ENCODE data around the gene MIXL1. TPM values are rescaled to one million over a fixed set of nuclear protein-coding genes. Genes with fewer than 3 reads are reported as not detected.
A peak's percentile ranks its signal among the peaks of the same experiment; 100 is the strongest.

The MIXL1 gene
- total and polyA plus RNA-seq, 7 experiments from 2014 or later, result not detected

- Histone ChIP-seq H3K27me3 (ENCODE audit: control insufficient read depth in 2 of 2, insufficient read depth in 2 of 2, low read length in 2 of 2) (no peaks in the 10 kb centered on the region), H3K9me3 (ENCODE audit: control insufficient read depth in 2 of 3, low read length in 3 of 3) (no peaks in the 10 kb centered on the region), H3K4me1 (ENCODE audit: control insufficient read depth in 2 of 2, insufficient read depth in 2 of 2, low read length in 2 of 2) (peaks cover 23 to 25% of the 10 kb centered on the region in 2 donors), H3K36me3 (ENCODE audit: control insufficient read depth in 2 of 3, insufficient read depth in 3 of 3, low read length in 3 of 3) (no peaks in the 10 kb centered on the region), H3K27ac (ENCODE audit: low read depth, low read length) (peak overlapping the region; percentile 84), H3K4me3 (ENCODE audit: low read length) (peak overlapping the region; percentile 97)
- H3K27ac Mint-ChIP-seq, result peak overlapping the region; percentile 81 to 96 (median 91)
- POLR2A ChIA-PET, result interaction anchor here (0.5 to 1.6 kb wide), 6 partner anchors 10 to 409 kb away, joined by 3 to 5 read pairs (median 4); partner anchors contain the start of gene SDE2
- H3K4me3 Mint-ChIP-seq, result peak overlapping the region; percentile 83 to 96 (median 92)
- peaks cover 0 to 7% (median 6%) of the 10 kb centered on the region in 5 donors for H3K36me3 Mint-ChIP-seq
- DNase-seq (no peak), ATAC-seq (no peak)
- intact Hi-C loops (cut with micrococcal nuclease), result loop anchor here (2.0 to 10.0 kb wide), 8 partner anchors 62 to 760 kb away; partner anchors contain the start of genes LBR (in 1 of the 2), LIN9 (in 1 of the 2), PARP1 (in 1 of the 2) and PYCR2 (in 1 of the 2)
- H3K27me3 Mint-ChIP-seq, result no peaks in the 10 kb centered on the region
- no peaks in the 10 kb centered on the region for H3K9me3 Mint-ChIP-seq
- H3K4me1 Mint-ChIP-seq, result peaks cover 24 to 38% (median 30%) of the 10 kb centered on the region in 7 donors
- CTCF ChIA-PET, result interaction anchor here (0.7 kb wide), 1 partner anchor 10 kb away, joined by 3 read pairs; no protein-coding TSS in a partner anchor
Measured at GRCh38 chr1:226187019-226187322, 36.5 kb upstream of the MIXL1 start.

- peak overlapping the region; percentile 84 for H3K27ac ChIP-seq (ENCODE audit: low read depth, low read length)
Measured at GRCh38 chr1:226187380-226187779, 36.1 kb upstream of the MIXL1 start.

DNA sequence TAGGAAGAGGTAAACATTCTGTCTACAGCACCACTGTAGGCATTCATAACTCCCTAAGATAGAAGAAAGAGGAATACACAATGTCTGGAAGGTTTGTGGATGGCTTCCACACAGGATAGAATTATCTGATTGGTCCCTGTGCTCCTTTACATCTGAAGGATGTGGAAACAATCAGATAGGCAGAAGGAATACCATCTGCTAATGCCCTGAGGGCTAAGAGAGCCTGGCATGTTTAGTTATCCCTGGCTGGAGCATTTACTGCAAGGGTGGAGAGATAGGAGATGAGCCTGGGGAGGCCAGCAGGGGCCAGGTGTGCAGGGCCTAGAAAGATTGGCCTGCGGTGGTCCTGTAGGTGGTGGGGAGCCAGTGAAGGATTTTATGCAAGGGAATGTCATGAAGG is 28.3 kb upstream of the MIXL1 start:
- no peaks in the 10 kb centered on the region for H3K27me3 ChIP-seq (ENCODE audit: control insufficient read depth in 2 of 2, insufficient read depth in 2 of 2, low read length in 2 of 2)
- DNase-seq, result no peak
- no peak overlapping the region for H3K4me3 ChIP-seq (ENCODE audit: low read length)
- no peak overlapping the region for H3K4me3 Mint-ChIP-seq
- peaks cover 0 to 10% (median 0%) of the 10 kb centered on the region in 5 donors for H3K27me3 Mint-ChIP-seq
- H3K4me1 Mint-ChIP-seq, result peaks cover 0 to 5% (median 0%) of the 10 kb centered on the region in 7 donors
- no peaks in the 10 kb centered on the region for H3K9me3 Mint-ChIP-seq
- ATAC-seq, result no peak
- H3K4me1 ChIP-seq (ENCODE audit: control insufficient read depth in 2 of 2, insufficient read depth in 2 of 2, low read length in 2 of 2), result no peaks in the 10 kb centered on the region
- H3K9me3 ChIP-seq (ENCODE audit: control insufficient read depth in 2 of 3, low read length in 3 of 3), result no peaks in the 10 kb centered on the region
- H3K27ac Mint-ChIP-seq, result peak overlapping the region in 1 of 9 donors; percentile 52
- H3K36me3 Mint-ChIP-seq, result no peaks in the 10 kb centered on the region
- no peak overlapping the region for H3K27ac ChIP-seq (ENCODE audit: low read depth, low read length)
- no peaks in the 10 kb centered on the region for H3K36me3 ChIP-seq (ENCODE audit: control insufficient read depth in 2 of 3, insufficient read depth in 3 of 3, low read length in 3 of 3)
- ChIA-PET POLR2A (no interaction called here), CTCF (interaction anchor here (0.6 to 3.4 kb wide), 3 partner anchors 11 to 220 kb away, joined by 3 to 21 read pairs (median 5); no protein-coding TSS in a partner anchor)
- intact Hi-C loops (cut with micrococcal nuclease), result no loop called here

More at GRCh38 chr1:226187380-226187779, 36.1 kb upstream of the MIXL1 start:
- Histone ChIP-seq H3K36me3 (ENCODE audit: control insufficient read depth in 2 of 3, insufficient read depth in 3 of 3, low read length in 3 of 3) (no peaks in the 10 kb centered on the region), H3K4me3 (ENCODE audit: low read length) (peak overlapping the region; percentile 97), H3K9me3 (ENCODE audit: control insufficient read depth in 2 of 3, low read length in 3 of 3) (no peaks in the 10 kb centered on the region), H3K27me3 (ENCODE audit: control insufficient read depth in 2 of 2, insufficient read depth in 2 of 2, low read length in 2 of 2) (no peaks in the 10 kb centered on the region), H3K4me1 (ENCODE audit: control insufficient read depth in 2 of 2, insufficient read depth in 2 of 2, low read length in 2 of 2) (peaks cover 22 to 25% of the 10 kb centered on the region in 2 donors)
- peak in 1 of 9 donors; percentile 1 for DNase-seq
- intact Hi-C loops (cut with micrococcal nuclease), result loop anchor here (2.0 to 10.0 kb wide), 8 partner anchors 63 to 760 kb away; partner anchors contain the start of genes LBR (in 1 of the 2), LIN9 (in 1 of the 2), PARP1 (in 1 of the 2) and PYCR2 (in 1 of the 2)
- POLR2A ChIA-PET, result interaction anchor here (0.5 to 1.0 kb wide), 4 partner anchors 9 to 409 kb away, joined by 3 to 5 read pairs (median 3); partner anchors contain the start of gene SDE2
- H3K4me3 Mint-ChIP-seq, result peak overlapping the region; percentile 83 to 96 (median 92)
- H3K27ac Mint-ChIP-seq, result peak overlapping the region in 8 of 9 donors; percentile 81 to 96 (median 92)
- H3K9me3 Mint-ChIP-seq, result no peaks in the 10 kb centered on the region
- CTCF ChIA-PET, result interaction anchor here (0.7 kb wide), 1 partner anchor 10 kb away, joined by 3 read pairs; no protein-coding TSS in a partner anchor
- ATAC-seq, result no peak
- H3K4me1 Mint-ChIP-seq, result peaks cover 21 to 34% (median 26%) of the 10 kb centered on the region in 7 donors
- peaks cover 0 to 7% (median 6%) of the 10 kb centered on the region in 5 donors for H3K36me3 Mint-ChIP-seq
- no peaks in the 10 kb centered on the region for H3K27me3 Mint-ChIP-seq

GRCh38 chr1:226199971-226200370 is 23.5 kb upstream of the MIXL1 start:
- Histone ChIP-seq H3K4me3 (ENCODE audit: low read length) (no peak overlapping the region), H3K9me3 (ENCODE audit: control insufficient read depth in 2 of 3, low read length in 3 of 3) (no peaks in the 10 kb centered on the region), H3K36me3 (ENCODE audit: control insufficient read depth in 2 of 3, insufficient read depth in 3 of 3, low read length in 3 of 3) (no peaks in the 10 kb centered on the region), H3K27me3 (ENCODE audit: control insufficient read depth in 2 of 2, insufficient read depth in 2 of 2, low read length in 2 of 2) (no peaks in the 10 kb centered on the region), H3K27ac (ENCODE audit: low read depth, low read length) (no peak overlapping the region), H3K4me1 (ENCODE audit: control insufficient read depth in 2 of 2, insufficient read depth in 2 of 2, low read length in 2 of 2) (no peaks in the 10 kb centered on the region)
- H3K9me3 Mint-ChIP-seq, result peaks cover 0 to 2% (median 0%) of the 10 kb centered on the region in 11 donors
- peaks cover 0 to 22% (median 5%) of the 10 kb centered on the region in 5 donors for H3K27me3 Mint-ChIP-seq
- no peak overlapping the region for H3K27ac Mint-ChIP-seq
- peaks cover 0 to 5% (median 0%) of the 10 kb centered on the region in 7 donors for H3K4me1 Mint-ChIP-seq
- ATAC-seq, result no peak
- POLR2A ChIA-PET, result no interaction called here
- intact Hi-C loops (cut with micrococcal nuclease), result no loop called here
- no peaks in the 10 kb centered on the region for H3K36me3 Mint-ChIP-seq
- no peak for DNase-seq
- CTCF ChIA-PET, result interaction anchor here (1.0 to 6.4 kb wide), 2 partner anchors 50 to 76 kb away, joined by 4 to 89 read pairs; no protein-coding TSS in a partner anchor
- no peak overlapping the region for H3K4me3 Mint-ChIP-seq

DNA sequence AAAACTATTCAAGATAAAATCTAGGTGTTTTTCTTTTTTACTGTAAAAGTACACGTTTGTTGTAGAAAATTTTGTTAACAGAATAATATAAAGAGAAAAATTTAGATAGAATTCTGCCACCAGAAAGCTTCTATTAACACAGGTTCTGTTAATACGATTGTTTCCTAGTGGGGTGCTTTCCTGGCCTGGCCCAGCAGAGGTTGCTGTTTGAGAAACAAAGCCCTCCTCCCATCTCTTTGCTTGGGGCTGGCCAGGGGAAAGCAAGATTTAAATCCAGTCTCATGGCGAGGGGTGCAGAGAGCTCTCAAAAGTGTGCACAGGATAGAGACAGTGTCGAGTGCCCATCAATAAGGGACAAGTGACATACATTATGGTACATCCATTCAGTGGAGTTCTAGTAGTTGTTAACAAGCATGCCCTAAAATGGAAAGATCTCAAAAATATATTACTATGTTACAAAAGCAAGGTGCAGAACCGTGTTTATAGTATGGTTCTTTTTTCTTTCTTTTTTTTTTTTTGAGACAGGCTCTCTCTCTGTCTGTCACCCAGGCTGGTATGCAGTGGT is 22.4 kb upstream of the MIXL1 start:
- Histone ChIP-seq H3K4me3 (ENCODE audit: low read length) (no peak overlapping the region), H3K27ac (ENCODE audit: low read depth, low read length) (no peak overlapping the region), H3K27me3 (ENCODE audit: control insufficient read depth in 2 of 2, insufficient read depth in 2 of 2, low read length in 2 of 2) (no peaks in the 10 kb centered on the region), H3K4me1 (ENCODE audit: control insufficient read depth in 2 of 2, insufficient read depth in 2 of 2, low read length in 2 of 2) (no peaks in the 10 kb centered on the region), H3K9me3 (ENCODE audit: control insufficient read depth in 2 of 3, low read length in 3 of 3) (no peaks in the 10 kb centered on the region), H3K36me3 (ENCODE audit: control insufficient read depth in 2 of 3, insufficient read depth in 3 of 3, low read length in 3 of 3) (no peaks in the 10 kb centered on the region)
- Mint-ChIP-seq H3K36me3 (no peaks in the 10 kb centered on the region), H3K27me3 (peaks cover 0 to 18% (median 4%) of the 10 kb centered on the region in 5 donors), H3K27ac (no peak overlapping the region), H3K4me3 (no peak overlapping the region), H3K4me1 (peaks cover 0 to 5% (median 0%) of the 10 kb centered on the region in 7 donors), H3K9me3 (peaks cover 0 to 2% (median 0%) of the 10 kb centered on the region in 11 donors)
- no peak for ATAC-seq
- ChIA-PET POLR2A (interaction anchor here (0.8 kb wide), 1 partner anchor 12 kb away, joined by 3 read pairs; no protein-coding TSS in a partner anchor), CTCF (interaction anchor here (6.4 kb wide), 1 partner anchor 77 kb away, joined by 89 read pairs; no protein-coding TSS in a partner anchor)
- intact Hi-C loops (cut with micrococcal nuclease), result loop anchor here in 1 of 2 donors (1.0 kb wide), 1 partner anchor 132 kb away; no protein-coding TSS in a partner anchor
- no peak for DNase-seq

DNA sequence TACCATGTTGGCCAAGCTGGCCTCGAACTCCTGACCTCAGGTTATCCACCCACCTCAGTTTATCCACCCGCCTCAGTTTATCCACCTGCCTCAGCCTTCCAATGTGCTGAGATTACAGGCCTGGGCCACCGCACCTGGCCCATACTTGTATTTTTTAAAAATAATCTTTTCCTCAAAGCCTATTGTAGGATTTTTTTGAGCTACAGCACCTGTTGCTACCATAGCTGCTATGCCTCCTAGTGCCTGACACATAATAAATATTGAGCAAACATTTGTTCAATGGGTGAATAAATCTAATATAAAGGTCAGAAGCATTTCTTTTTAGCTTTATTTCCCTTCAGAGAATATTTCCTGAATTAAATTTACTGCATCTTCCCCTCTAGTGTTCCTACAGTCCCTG is 21.2 kb upstream of the MIXL1 start:
- ChIA-PET POLR2A (no interaction called here), CTCF (interaction anchor here (6.4 kb wide), 1 partner anchor 78 kb away, joined by 89 read pairs; no protein-coding TSS in a partner anchor)
- Histone ChIP-seq H3K27ac (ENCODE audit: low read depth, low read length) (no peak overlapping the region), H3K36me3 (ENCODE audit: control insufficient read depth in 2 of 3, insufficient read depth in 3 of 3, low read length in 3 of 3) (no peaks in the 10 kb centered on the region), H3K9me3 (ENCODE audit: control insufficient read depth in 2 of 3, low read length in 3 of 3) (no peaks in the 10 kb centered on the region), H3K4me1 (ENCODE audit: control insufficient read depth in 2 of 2, insufficient read depth in 2 of 2, low read length in 2 of 2) (no peaks in the 10 kb centered on the region), H3K4me3 (ENCODE audit: low read length) (no peak overlapping the region), H3K27me3 (ENCODE audit: control insufficient read depth in 2 of 2, insufficient read depth in 2 of 2, low read length in 2 of 2) (no peaks in the 10 kb centered on the region)
- intact Hi-C loops (cut with micrococcal nuclease), result loop anchor here in 1 of 2 donors (2.0 kb wide), 1 partner anchor 131 kb away; no protein-coding TSS in a partner anchor
- Mint-ChIP-seq H3K27me3 (peaks cover 0 to 21% (median 4%) of the 10 kb centered on the region in 5 donors), H3K4me1 (peaks cover 0 to 3% (median 0%) of the 10 kb centered on the region in 7 donors), H3K9me3 (peaks cover 0 to 2% (median 0%) of the 10 kb centered on the region in 11 donors), H3K27ac (no peak overlapping the region), H3K36me3 (no peaks in the 10 kb centered on the region), H3K4me3 (no peak overlapping the region)
- ATAC-seq (no peak), DNase-seq (no peak)

Measured in naive thymus-derived CD4-positive, alpha-beta T cell (primary cell).